Common myeloid progenitor, CD34-positive (primary cell): ENCODE data around the gene CPM.

Source experiments
- CTCF ChIA-PET: fragments of 350-600 bp; sonication (Branson Sonifier 250); formaldehyde crosslinking; loops from one replicate; lab custom pipeline; 2021; ENCODE audit warnings: antibody characterized with exemption; lab: Charles Lee
- POLR2A ChIA-PET: fragments of 350-600 bp; sonication (Branson Sonifier 250); formaldehyde crosslinking; loops from one replicate; lab custom pipeline; 2021; ENCODE audit warnings: antibody characterized with exemption; lab: Charles Lee
- DNase-seq, 3 donors: peaks; one replicate each; pipeline versions ENCODE4 v3.0.0 to v3.0.0-alpha.2; 2013
- H3K27ac ChIP-seq, 2 experiments: 1 replicate in 1 of 2; 2 replicates in 1 of 2; pipeline ENCODE4 v1.7.0; 2013; ENCODE audit warnings: inconsistent platforms in 2 of 2, low read length in 2 of 2, mild to moderate bottlenecking in 2 of 2, low read depth in 1 of 2, moderate library complexity in 1 of 2; ENCODE audit not compliant: severe bottlenecking in 2 of 2, insufficient read depth in 1 of 2, poor library complexity in 1 of 2
- H3K27me3 ChIP-seq, 5 experiments: replicated peaks in 2 of 5; 1 replicate in 3 of 5; 2 replicates in 2 of 5; pipeline versions ENCODE4 v1.6.1 to v1.7.0; 2013; ENCODE audit warnings: low read length in 4 of 5, mild to moderate bottlenecking in 2 of 5, moderate library complexity in 2 of 5, inconsistent platforms in 1 of 5; ENCODE audit not compliant: insufficient read depth in 5 of 5, control insufficient read depth in 4 of 5
- H3K36me3 ChIP-seq, 4 experiments: 1 replicate in 2 of 4; 2 replicates in 2 of 4; pipeline versions ENCODE4 v1.6.1 to v1.7.0; 2013; ENCODE audit warnings: low read length in 3 of 4, control low read depth in 1 of 4, mild to moderate bottlenecking in 1 of 4; ENCODE audit not compliant: control insufficient read depth in 4 of 4, insufficient read depth in 4 of 4
- H3K4me1 ChIP-seq, 4 experiments: 1 replicate in 3 of 4; 2 replicates in 1 of 4; pipeline versions ENCODE4 v1.6.1 to v1.7.1; 2013; ENCODE audit warnings: low read length in 3 of 4, mild to moderate bottlenecking in 3 of 4, control low read depth in 1 of 4, inconsistent platforms in 1 of 4, moderate library complexity in 1 of 4; ENCODE audit not compliant: control insufficient read depth in 4 of 4, insufficient read depth in 4 of 4; ENCODE audit errors: control extremely low read depth in 1 of 4
- H3K4me3 ChIP-seq, 7 experiments: 1 replicate in 4 of 7; 2 replicates in 3 of 7; pipeline versions ENCODE4 v1.5.1 to v1.7.0; 2013; ENCODE audit warnings: mild to moderate bottlenecking in 7 of 7, low read length in 6 of 7, moderate library complexity in 6 of 7, inconsistent platforms in 2 of 7, low read depth in 2 of 7, control low read depth in 1 of 7; ENCODE audit not compliant: insufficient read depth in 4 of 7, control insufficient read depth in 1 of 7; ENCODE audit errors: extremely low read depth in 1 of 7
- H3K9me3 ChIP-seq, 5 experiments: 1 replicate in 4 of 5; 2 replicates in 1 of 5; pipeline versions ENCODE4 v1.6.1 to v1.7.1; 2013; ENCODE audit warnings: low read length in 4 of 5, mild to moderate bottlenecking in 2 of 5, inconsistent platforms in 1 of 5, low read depth in 1 of 5, moderate library complexity in 1 of 5; ENCODE audit not compliant: control insufficient read depth in 4 of 5, insufficient read depth in 2 of 5; ENCODE audit errors: control extremely low read depth in 1 of 5
- WGBS: methylation state at CpG from one replicate; pipeline ENCODE4 v1.1.5; 2013; ENCODE audit not compliant: insufficient coverage; 5-methylcytosine and 5-hydroxymethylcytosine counted together

CPM gene

DNA sequence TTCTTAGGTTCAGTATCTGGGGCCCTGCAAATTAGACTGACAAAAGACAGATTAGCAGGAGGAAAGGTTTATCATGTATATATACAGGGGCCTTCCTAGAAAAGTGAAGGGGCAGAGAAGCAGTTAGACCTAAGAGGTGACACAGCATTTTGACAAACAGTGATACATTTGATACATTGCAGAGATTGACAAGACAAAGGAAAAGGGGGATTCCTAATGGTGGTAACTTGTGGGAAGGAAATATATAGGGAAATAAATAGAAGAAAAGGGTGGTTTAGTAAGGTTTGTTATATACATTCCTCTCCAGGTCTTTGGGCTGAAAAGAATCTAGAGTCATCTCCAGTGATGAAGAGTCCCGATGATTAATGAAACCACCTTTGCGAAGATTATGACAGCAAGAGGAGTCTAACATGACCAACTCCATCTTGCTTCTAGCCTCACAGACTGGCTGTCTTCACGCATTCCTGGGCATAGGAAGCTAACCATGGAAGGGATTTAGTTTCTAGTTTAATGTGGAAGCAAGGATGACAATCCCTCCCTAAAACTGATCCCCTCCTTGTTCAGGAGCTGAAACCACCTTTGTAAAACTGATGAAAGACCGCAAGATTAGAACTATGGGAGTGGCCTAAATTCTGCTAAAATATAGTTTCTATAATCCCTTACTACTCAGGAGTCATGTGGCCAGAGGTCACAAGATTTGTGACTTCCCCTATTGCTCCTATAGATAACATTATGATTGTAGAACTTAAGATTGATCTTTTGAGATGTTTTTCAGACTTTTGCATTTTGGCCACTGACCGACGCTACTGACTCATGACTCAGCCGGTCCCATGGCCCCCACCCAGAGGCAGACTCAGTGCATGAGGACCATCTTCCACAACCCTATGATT, 31.1 kb upstream of the CPM start:
- POLR2A ChIA-PET, result no interaction called here
- WGBS, result 100% methylated on average over 4 of the region's 7 CpGs
- DNase-seq, result no peak

DNA sequence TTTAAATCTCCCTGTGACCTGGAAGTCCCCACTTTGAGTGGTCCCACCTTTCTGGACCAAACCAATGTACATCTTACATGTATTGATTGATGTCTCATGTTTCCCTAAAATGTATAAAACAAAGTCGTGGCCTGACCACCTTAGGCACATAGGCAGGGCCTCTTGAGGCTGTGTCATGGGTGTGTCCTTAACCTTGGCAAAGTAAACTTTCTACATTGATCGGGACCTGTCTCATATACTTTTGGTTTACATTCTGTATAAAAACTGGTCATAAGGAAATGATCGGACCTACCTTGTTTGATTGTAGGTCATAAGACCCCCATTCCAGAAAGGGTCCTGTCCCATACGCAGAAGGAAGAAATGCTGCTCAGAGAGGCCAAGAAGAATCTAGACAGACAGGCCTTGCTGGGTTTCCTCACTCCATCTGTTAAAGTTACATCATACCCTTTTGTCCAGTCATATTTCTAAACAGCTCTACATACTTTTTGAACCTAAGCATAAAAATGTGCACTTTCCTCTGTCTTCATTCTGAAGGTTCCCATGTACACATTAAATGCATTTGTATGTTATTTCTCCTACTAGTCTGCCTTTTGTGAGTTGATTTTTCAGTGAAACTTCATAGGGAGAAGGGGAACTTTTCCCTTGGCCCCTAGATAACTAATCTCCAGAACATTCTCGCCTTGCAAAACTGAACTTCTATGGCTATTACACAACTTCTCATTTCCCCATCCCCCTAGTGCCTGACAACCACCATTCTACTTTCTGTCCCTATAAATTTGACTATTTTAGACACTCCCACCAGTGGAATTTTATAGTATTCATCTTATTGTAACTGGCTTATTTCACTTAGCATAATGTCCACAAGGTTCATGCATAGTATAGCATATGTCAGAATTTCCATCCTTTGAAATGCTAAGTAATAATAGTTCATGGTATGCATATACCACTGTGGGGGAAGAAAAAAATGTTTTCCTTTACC, 30.2 kb upstream of the CPM start:
- 100% methylated on average over 2 of the region's 5 CpGs for WGBS
- Histone ChIP-seq H3K27ac (no peak overlapping the region), H3K36me3 (no peaks in the 10 kb centered on the region), H3K4me3 (no peak overlapping the region), H3K27me3 (no peaks in the 10 kb centered on the region), H3K9me3 (peaks cover 0 to 3% (median 0%) of the 10 kb centered on the region in 5 experiments), H3K4me1 (peaks cover 0 to 3% (median 0%) of the 10 kb centered on the region in 4 experiments)
- DNase-seq, result no peak
- ChIA-PET CTCF (interaction anchor here (0.7 kb wide), 1 partner anchor 887 kb away, joined by 3 read pairs; no protein-coding TSS in a partner anchor), POLR2A (no interaction called here)

More for the DNA sequence above, 31.1 kb upstream of the CPM start:
- Histone ChIP-seq H3K36me3 (no peaks in the 10 kb centered on the region), H3K27me3 (no peaks in the 10 kb centered on the region), H3K4me3 (no peak overlapping the region), H3K27ac (no peak overlapping the region), H3K9me3 (peaks cover 0 to 3% (median 0%) of the 10 kb centered on the region in 5 experiments), H3K4me1 (peaks cover 0 to 3% (median 0%) of the 10 kb centered on the region in 4 experiments)
- CTCF ChIA-PET, result no interaction called here

DNA sequence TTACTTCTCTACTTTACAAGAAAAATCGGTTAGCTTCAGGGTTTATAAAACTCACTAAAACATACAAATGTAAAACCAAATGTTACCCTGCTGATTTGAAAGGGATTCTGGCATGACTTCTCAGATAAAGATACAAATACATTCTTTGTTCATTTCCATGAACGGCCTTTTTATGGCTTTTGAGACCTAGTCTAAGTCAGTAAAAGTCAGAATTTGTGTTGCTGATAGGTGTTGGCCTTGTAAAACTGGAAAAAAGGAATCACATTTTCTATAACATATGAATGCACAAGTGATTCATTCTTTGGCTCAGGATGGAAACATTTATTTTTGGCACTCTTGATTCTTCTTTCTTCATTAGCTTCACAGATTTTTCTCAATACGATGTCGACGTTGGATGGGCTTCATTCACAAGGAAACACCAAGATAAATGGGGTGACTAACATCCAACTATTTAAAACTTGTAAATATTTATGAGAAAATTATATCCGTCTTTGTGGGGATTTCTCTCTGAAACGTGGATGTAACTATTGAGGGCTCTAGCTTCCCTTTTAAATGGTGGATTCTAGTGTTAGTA, 27.0 kb upstream of the CPM start:
- Histone ChIP-seq H3K27me3 (no peaks in the 10 kb centered on the region), H3K4me3 (no peak overlapping the region), H3K27ac (no peak overlapping the region), H3K4me1 (peaks cover 0 to 3% (median 0%) of the 10 kb centered on the region in 4 experiments), H3K36me3 (no peaks in the 10 kb centered on the region), H3K9me3 (peaks cover 0 to 10% (median 0%) of the 10 kb centered on the region in 5 experiments)
- no peak for DNase-seq
- WGBS, result 100% methylated on average over 2 of the region's 7 CpGs
- ChIA-PET CTCF (interaction anchor here (1.2 kb wide), 1 partner anchor 197 kb away, joined by 3 read pairs; no protein-coding TSS in a partner anchor), POLR2A (no interaction called here)

DNA sequence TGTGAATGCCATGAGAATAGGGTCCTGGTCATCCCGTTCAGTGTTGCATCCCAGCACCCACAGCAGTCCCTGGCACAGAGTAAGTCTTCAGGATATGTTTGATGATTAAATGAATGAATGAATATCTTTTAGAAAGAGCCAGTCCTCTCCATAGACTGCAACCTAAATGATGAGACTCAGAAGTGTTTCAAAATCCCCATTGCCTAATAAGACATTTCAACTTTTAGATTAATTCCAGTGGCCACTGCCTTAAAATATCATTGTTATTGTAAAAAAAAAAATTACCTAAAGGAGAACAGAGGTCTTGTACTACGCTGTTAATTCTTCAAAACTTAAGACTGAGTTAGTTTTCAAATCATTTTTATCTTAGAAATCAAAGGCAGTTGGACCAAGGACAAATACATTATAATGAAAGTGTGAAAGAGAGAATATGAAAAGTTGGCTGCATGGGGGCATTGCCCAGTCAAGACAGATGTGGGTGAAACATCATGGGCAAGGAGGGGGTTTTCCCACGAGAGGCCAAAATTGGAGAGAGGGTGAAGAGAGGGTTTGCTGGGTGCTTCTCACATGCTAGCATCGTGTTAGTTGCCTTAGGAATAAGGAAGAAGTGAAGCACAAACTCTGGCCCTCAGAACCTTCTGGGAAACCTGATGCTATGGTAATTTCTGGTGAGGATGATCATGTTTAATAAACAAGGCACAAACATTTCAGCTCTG, 26.3 kb upstream of the CPM start:
- Histone ChIP-seq H3K4me1 (peaks cover 0 to 3% (median 0%) of the 10 kb centered on the region in 4 experiments), H3K9me3 (peaks cover 0 to 6% (median 0%) of the 10 kb centered on the region in 5 experiments), H3K4me3 (no peak overlapping the region), H3K27ac (no peak overlapping the region), H3K36me3 (no peaks in the 10 kb centered on the region), H3K27me3 (no peaks in the 10 kb centered on the region)
- ChIA-PET CTCF (no interaction called here), POLR2A (no interaction called here)
- DNase-seq, result no peak
- 100% methylated on average over 1 of the region's 4 CpGs for WGBS

DNA sequence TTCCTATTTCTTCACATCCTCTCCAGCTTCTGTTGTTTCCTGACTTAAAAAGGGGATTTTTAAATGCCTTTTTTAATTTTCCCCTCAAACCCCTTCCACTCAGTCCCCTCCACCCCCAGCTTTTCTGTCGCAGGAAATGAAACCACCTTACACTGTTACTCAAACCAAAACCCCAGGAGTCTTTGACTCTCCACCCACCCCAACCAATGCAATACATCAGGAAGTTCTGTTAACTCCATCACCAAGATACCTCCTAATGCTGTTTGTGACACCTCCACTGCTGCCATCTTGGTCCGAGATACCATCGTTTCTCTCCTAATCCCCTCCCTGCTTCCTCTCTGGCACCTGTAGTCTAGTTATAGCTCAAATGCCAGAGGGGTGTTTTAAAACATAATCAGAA, 25.4 kb upstream of the CPM start:
- DNase-seq, result no peak
- Histone ChIP-seq H3K9me3 (peaks cover 0 to 6% (median 0%) of the 10 kb centered on the region in 5 experiments), H3K27me3 (no peaks in the 10 kb centered on the region), H3K4me1 (no peaks in the 10 kb centered on the region), H3K27ac (no peak overlapping the region), H3K36me3 (no peaks in the 10 kb centered on the region), H3K4me3 (no peak overlapping the region)
- WGBS, result 88% methylated on average over 2 of the region's 3 CpGs
- ChIA-PET CTCF (no interaction called here), POLR2A (no interaction called here)

DNA sequence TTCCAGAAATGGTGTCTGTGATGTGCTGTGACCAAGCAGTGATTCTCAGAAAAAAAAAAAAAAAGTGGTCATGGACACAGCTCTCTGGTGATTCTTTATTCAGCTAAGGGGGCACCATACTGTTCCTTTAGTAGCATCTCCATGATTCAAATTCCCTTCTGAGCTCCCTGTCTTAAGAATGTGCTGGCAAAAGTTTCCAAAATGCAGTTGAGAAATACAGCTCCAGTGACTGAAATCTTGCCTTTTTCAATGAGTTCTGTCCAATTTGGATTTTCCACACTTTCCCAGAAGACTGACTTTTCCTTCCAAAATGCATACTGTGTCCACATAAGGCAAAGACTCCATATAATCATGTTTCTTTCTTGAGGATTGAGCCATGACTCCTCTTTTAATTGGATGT, 24.3 kb upstream of the CPM start:
- DNase-seq, result no peak
- Histone ChIP-seq H3K9me3 (peaks cover 0 to 6% (median 0%) of the 10 kb centered on the region in 5 experiments), H3K36me3 (no peaks in the 10 kb centered on the region), H3K4me3 (no peak overlapping the region), H3K27ac (no peak overlapping the region), H3K27me3 (no peaks in the 10 kb centered on the region), H3K4me1 (no peaks in the 10 kb centered on the region)
- ChIA-PET POLR2A (no interaction called here), CTCF (interaction anchor here (0.6 kb wide), 3 partner anchors 71 to 913 kb away, joined by 3 to 4 read pairs (median 3); no protein-coding TSS in a partner anchor)
